ENCODE measurements around the gene PRR5L.

The PRR5L gene

GRCh38 chr11:36375353-36376008 lies 79.4 kb downstream of the PRR5L start:
- Histone ChIP-seq H3K36me3 (ENCODE audit: control insufficient read depth in 1 of 2, insufficient read depth in 2 of 2, low read length in 2 of 2) (peaks cover 0 to 4% of the 10 kb centered on the region in 2 experiments), H3K14ac (ENCODE audit: low read length) (no peak overlapping the region), H4K8ac (ENCODE audit: low read depth, low read length) (peak overlapping the region; percentile 43), H3K4me2 (ENCODE audit: low read length) (peak overlapping the region; percentile 78), H3K9me3 (ENCODE audit: insufficient read depth, low read depth, low read length) (peaks cover 5% of the 10 kb centered on the region), H4K12ac (ENCODE audit: low read depth, low read length) (no peak overlapping the region), H4K91ac (ENCODE audit: low read depth, low read length) (no peak overlapping the region), H3K27ac (ENCODE audit: low read depth, low read length) (no peak overlapping the region), H2BK120ac (ENCODE audit: insufficient read depth, low read length, poor library complexity) (no peak overlapping the region), H2BK5ac (ENCODE audit: low read depth, low read length, poor library complexity) (no peak overlapping the region), H3K79me2 (ENCODE audit: control insufficient read depth, insufficient read depth, low read length, poor library complexity) (peaks cover 8% of the 10 kb centered on the region), H2BK12ac (ENCODE audit: low read length) (no peak overlapping the region), H2AFZ (ENCODE audit: insufficient read depth, low read length, poor library complexity) (peak overlapping the region; percentile 59), H2AK5ac (ENCODE audit: low read length) (no peak overlapping the region), H3K9ac (ENCODE audit: low read length) (no peak overlapping the region), H3K79me1 (ENCODE audit: low read length) (peaks cover 10% of the 10 kb centered on the region), H3K4me1 (ENCODE audit: control insufficient read depth in 1 of 2, insufficient read depth in 2 of 2, low read length in 2 of 2) (peaks cover 5 to 6% of the 10 kb centered on the region in 2 experiments), H3K18ac (ENCODE audit: low read length) (no peak overlapping the region), H3K27me3 (ENCODE audit: insufficient read depth, low read length) (peaks cover 15% of the 10 kb centered on the region), H3K23ac (ENCODE audit: low read length) (no peak overlapping the region), H3K4me3 (ENCODE audit: low read depth, low read length) (no peak overlapping the region), H3K4ac (ENCODE audit: low read depth, low read length) (no peak overlapping the region)
- no peak for DNase-seq
- no CpG with 5 or more reads among the region's 9 CpGs for WGBS (ENCODE audit: extremely low coverage, insufficient coverage, insufficient read length)

DNA sequence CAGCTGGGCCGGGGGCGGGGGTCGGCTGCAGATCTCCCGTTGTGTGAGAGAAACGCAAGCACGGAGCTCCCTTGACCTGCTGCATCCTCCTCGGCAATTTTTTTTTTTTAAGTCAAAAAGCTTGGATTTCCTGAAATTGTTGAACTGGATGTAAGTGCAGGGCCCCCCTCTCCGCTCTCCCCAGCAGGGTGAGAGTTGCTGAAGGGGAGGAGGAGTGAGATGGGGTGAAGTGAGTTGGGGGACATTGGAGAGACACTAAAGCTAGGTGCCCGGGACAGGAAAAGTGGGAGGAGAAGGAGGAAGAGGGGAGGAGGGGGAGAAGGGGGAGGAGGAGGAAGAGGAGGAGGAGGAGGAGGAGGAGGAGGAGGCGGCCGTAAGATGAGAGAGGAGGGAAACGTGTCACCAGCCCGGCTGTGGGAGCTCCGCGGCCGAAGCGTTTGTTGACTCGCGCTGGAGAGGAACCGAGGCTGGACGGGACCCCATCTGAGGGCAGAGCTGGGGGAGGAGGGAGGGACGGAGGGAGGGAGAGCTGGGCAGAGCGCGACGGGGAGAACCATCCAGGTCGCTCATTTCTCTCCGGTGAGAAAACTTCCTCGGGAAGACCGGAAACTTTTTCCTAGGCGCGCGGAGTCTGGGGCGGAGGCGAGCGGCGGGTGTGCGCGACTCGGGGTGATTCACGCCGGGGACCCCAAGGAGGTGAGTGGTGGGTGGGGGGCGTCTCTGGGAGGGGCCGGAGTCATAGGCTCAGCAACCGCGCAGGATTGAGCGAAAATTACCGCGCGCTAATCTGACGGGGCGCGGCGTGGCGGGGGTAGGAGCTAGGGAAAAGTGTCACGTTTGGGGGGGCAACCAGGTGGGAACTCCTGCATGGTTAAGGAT lies 80.2 kb downstream of the PRR5L start:
- Histone ChIP-seq H3K79me1 (ENCODE audit: low read length) (peaks cover 10% of the 10 kb centered on the region), H2BK5ac (ENCODE audit: low read depth, low read length, poor library complexity) (peak overlapping the region; percentile 46), H4K91ac (ENCODE audit: low read depth, low read length) (peak overlapping the region; percentile 84), H4K12ac (ENCODE audit: low read depth, low read length) (peak overlapping the region; percentile 91), H2BK12ac (ENCODE audit: low read length) (peak overlapping the region; percentile 90), H3K4me1 (ENCODE audit: control insufficient read depth in 1 of 2, insufficient read depth in 2 of 2, low read length in 2 of 2) (peaks cover 5 to 6% of the 10 kb centered on the region in 2 experiments), H3K14ac (ENCODE audit: low read length) (peak overlapping the region; percentile 79), H3K27ac (ENCODE audit: low read depth, low read length) (no peak overlapping the region), H2AK5ac (ENCODE audit: low read length) (peak overlapping the region; percentile 22), H3K27me3 (ENCODE audit: insufficient read depth, low read length) (peaks cover 15% of the 10 kb centered on the region), H4K8ac (ENCODE audit: low read depth, low read length) (peak overlapping the region; percentile 94), H2AFZ (ENCODE audit: insufficient read depth, low read length, poor library complexity) (peak overlapping the region; percentile 99), H3K4ac (ENCODE audit: low read depth, low read length) (peak overlapping the region; percentile 60), H2BK120ac (ENCODE audit: insufficient read depth, low read length, poor library complexity) (peak overlapping the region; percentile 83), H3K23ac (ENCODE audit: low read length) (no peak overlapping the region), H3K4me2 (ENCODE audit: low read length) (peak overlapping the region; percentile 78), H3K9me3 (ENCODE audit: insufficient read depth, low read depth, low read length) (peaks cover 5% of the 10 kb centered on the region), H3K9ac (ENCODE audit: low read length) (peak overlapping the region; percentile 21), H3K79me2 (ENCODE audit: control insufficient read depth, insufficient read depth, low read length, poor library complexity) (peaks cover 8% of the 10 kb centered on the region), H3K36me3 (ENCODE audit: control insufficient read depth in 1 of 2, insufficient read depth in 2 of 2, low read length in 2 of 2) (peaks cover 0 to 4% of the 10 kb centered on the region in 2 experiments), H3K4me3 (ENCODE audit: low read depth, low read length) (peak overlapping the region; percentile 86), H3K18ac (ENCODE audit: low read length) (peak overlapping the region; percentile 80)
- DNase-seq = no peak
- WGBS (ENCODE audit: extremely low coverage, insufficient coverage, insufficient read length) = no CpG with 5 or more reads among the region's 55 CpGs

DNA sequence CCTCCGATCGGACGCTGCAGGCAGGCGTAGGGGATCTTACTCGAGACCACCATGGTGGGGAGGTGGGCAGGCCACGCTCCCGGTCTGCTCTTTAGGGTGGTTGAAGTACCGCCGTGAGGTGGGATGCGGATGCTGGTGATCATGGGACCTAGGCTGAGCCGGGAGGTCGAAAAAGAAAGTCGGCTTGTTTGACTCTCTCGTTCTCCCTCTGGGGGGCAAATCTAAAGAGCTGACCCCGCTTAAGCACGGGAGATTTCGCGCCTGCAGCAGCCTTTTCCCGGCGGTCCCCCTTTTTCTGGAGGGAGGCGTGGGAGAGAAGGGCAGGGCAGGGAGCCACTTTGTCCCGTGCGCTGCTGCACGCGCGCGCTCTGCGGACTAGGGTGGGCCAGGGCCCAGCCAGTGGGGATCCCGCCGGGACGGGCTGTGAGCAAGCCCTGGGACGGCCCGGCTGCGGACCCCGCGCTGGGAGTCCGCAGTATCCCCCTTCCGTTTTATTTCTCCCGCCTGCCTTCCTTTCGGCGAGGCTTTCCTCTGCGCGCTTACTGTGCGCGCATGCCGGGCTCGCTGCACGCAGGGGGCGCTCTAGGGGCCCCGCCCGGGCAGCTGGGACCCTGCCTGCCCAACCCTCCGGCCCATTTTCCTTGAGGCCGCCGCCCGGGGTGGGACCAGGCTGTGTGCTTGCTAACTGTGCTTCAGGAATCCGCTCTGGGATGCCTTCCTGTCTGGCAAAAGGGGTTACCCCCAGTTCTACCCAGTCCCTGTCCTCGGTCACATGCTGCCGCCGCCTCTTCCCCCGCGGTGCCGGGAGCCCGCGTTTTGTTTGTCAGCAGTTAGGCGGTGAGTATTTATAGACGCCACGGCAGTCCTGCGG lies 81.0 kb downstream of the PRR5L start:
- peaks cover 2 to 4% of the 10 kb centered on the region in 2 experiments for H3K36me3 ChIP-seq (ENCODE audit: control insufficient read depth in 1 of 2, insufficient read depth in 2 of 2, low read length in 2 of 2)
- peak overlapping the region; percentile 79 for H3K14ac ChIP-seq (ENCODE audit: low read length)
- H3K9ac ChIP-seq (ENCODE audit: low read length) = peak overlapping the region; percentile 57
- H3K79me2 ChIP-seq (ENCODE audit: control insufficient read depth, insufficient read depth, low read length, poor library complexity) = peaks cover 8% of the 10 kb centered on the region
- H4K8ac ChIP-seq (ENCODE audit: low read depth, low read length) = peak overlapping the region; percentile 94
- H3K4me1 ChIP-seq (ENCODE audit: control insufficient read depth in 1 of 2, insufficient read depth in 2 of 2, low read length in 2 of 2) = peaks cover 5 to 6% of the 10 kb centered on the region in 2 experiments
- peak overlapping the region; percentile 78 for H3K4me2 ChIP-seq (ENCODE audit: low read length)
- peak overlapping the region; percentile 67 for H2BK12ac ChIP-seq (ENCODE audit: low read length)
- H3K27me3 ChIP-seq (ENCODE audit: insufficient read depth, low read length) = peaks cover 15% of the 10 kb centered on the region
- DNase-seq = peak in 1 of 2 donors; percentile 23
- peaks cover 5% of the 10 kb centered on the region for H3K9me3 ChIP-seq (ENCODE audit: insufficient read depth, low read depth, low read length)
- no peak overlapping the region for H3K23ac ChIP-seq (ENCODE audit: low read length)
- H3K79me1 ChIP-seq (ENCODE audit: low read length) = peaks cover 10% of the 10 kb centered on the region
- peak overlapping the region; percentile 84 for H4K91ac ChIP-seq (ENCODE audit: low read depth, low read length)
- peak overlapping the region; percentile 60 for H3K4ac ChIP-seq (ENCODE audit: low read depth, low read length)
- H2BK120ac ChIP-seq (ENCODE audit: insufficient read depth, low read length, poor library complexity) = peak overlapping the region; percentile 83
- H2AFZ ChIP-seq (ENCODE audit: insufficient read depth, low read length, poor library complexity) = peak overlapping the region; percentile 99
- peak overlapping the region; percentile 80 for H3K18ac ChIP-seq (ENCODE audit: low read length)
- peak overlapping the region; percentile 86 for H3K4me3 ChIP-seq (ENCODE audit: low read depth, low read length)
- H2AK5ac ChIP-seq (ENCODE audit: low read length) = peak overlapping the region; percentile 22
- no CpG with 5 or more reads among the region's 68 CpGs for WGBS (ENCODE audit: extremely low coverage, insufficient coverage, insufficient read length)
- H2BK5ac ChIP-seq (ENCODE audit: low read depth, low read length, poor library complexity) = peak overlapping the region; percentile 46
- no peak overlapping the region for H3K27ac ChIP-seq (ENCODE audit: low read depth, low read length)
- peak overlapping the region; percentile 91 for H4K12ac ChIP-seq (ENCODE audit: low read depth, low read length)

Measured in trophoblast cell (in vitro differentiated cells and primary cell).